SK-N-SH treated with all-trans-retinoic acid at 6 μM for 48 hours (cell line): Measurements from ENCODE around the gene RBM4.
A peak's percentile ranks its signal among the peaks of the same experiment; 100 is the strongest.

Experiments used
- ATAC-seq: fragments of 200-7000 bp; cut with Tn5 transposase; 3 replicates; pipeline ENCODE4 v1.9.1; 2020; ENCODE audit warnings: mild to moderate bottlenecking, moderate library complexity
- ESRRG ChIP-seq: fragments of 250-450 bp; sonication (Bioruptor Pico); IDR thresholded peaks from 2 replicates; pipeline ENCODE4 v1.6.1; 2021; ENCODE audit warnings: mild to moderate bottlenecking
- TCF4 ChIP-seq: fragments of 250-450 bp; sonication (Bioruptor Pico); IDR thresholded peaks from 2 replicates; pipeline ENCODE4 v1.8.0; 2021; ENCODE audit warnings: mild to moderate bottlenecking, moderate library complexity, borderline replicate concordance
- TF ChIP-seq, protein P1 (sequence below): fragments of 250-450 bp; sonication (Bioruptor Pico); IDR thresholded peaks from 2 replicates; pipeline ENCODE4 v1.8.0; 2020; ENCODE audit warnings: mild to moderate bottlenecking, moderate library complexity, borderline replicate concordance

RBM4 gene

DNA sequence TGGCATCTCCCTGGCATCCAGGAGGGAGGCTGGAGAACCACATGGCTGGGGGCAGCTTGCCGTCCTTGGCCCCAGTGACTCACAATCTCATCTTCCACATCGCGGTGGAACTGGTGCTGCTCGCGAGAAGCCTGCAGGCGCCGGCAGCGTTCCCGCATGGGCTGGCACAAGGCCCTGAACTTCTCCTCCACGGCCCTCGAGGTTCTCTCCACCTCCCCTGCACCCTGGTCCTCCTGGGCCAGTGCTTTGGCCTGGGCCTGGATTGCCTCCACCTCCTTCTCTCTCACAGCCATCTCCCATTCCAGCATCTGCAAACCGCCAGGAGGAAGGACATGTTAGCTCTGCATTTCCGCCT is 55.5 kb downstream of the RBM4 start (continued):
- TF ChIP-seq ESRRG (CRISPR knock-in tag), result no peak

DNA sequence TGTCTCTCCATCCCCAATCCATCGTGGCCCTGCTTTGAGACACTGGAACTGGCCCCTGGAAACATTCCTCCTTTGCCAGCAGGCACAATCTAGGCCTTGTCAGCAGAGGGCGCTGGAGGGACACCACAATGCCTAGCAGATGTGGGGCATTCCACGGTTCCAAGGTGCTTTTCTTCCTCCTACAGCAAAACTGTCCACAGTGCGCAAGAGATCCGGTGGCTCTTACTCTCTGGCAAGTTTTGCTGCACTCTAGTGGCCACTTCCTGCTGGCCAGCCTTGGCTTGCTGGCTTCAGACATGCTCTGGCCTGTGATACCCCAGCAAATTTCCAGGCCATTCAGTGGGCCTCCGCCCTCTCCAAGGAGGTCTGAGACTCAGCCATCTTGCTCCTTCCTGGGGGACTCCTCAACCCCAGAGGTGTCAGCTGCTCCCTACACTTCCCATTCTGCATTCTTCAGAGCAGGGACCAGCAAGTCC is 56.3 kb downstream of the RBM4 start:
- peak; percentile 99 for ATAC-seq
- TF ChIP-seq TCF4, result peak; percentile 44
- TF ChIP-seq, protein P1, sequence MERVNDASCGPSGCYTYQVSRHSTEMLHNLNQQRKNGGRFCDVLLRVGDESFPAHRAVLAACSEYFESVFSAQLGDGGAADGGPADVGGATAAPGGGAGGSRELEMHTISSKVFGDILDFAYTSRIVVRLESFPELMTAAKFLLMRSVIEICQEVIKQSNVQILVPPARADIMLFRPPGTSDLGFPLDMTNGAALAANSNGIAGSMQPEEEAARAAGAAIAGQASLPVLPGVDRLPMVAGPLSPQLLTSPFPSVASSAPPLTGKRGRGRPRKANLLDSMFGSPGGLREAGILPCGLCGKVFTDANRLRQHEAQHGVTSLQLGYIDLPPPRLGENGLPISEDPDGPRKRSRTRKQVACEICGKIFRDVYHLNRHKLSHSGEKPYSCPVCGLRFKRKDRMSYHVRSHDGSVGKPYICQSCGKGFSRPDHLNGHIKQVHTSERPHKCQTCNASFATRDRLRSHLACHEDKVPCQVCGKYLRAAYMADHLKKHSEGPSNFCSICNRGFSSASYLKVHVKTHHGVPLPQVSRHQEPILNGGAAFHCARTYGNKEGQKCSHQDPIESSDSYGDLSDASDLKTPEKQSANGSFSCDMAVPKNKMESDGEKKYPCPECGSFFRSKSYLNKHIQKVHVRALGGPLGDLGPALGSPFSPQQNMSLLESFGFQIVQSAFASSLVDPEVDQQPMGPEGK, result no peak
